Measurements from ENCODE around the gene MRPS18C. TPM values are rescaled to one million over a fixed set of nuclear protein-coding genes. Genes with fewer than 3 reads are reported as not detected.
"Not testable (repeated sequence)": the region's sequence is repeated elsewhere in the genome, so short reads cannot be mapped to it uniquely, and the experiment has no call there.

The MRPS18C gene
- total RNA-seq, 1 donor from 2014 or later: 25.6 TPM

DNA sequence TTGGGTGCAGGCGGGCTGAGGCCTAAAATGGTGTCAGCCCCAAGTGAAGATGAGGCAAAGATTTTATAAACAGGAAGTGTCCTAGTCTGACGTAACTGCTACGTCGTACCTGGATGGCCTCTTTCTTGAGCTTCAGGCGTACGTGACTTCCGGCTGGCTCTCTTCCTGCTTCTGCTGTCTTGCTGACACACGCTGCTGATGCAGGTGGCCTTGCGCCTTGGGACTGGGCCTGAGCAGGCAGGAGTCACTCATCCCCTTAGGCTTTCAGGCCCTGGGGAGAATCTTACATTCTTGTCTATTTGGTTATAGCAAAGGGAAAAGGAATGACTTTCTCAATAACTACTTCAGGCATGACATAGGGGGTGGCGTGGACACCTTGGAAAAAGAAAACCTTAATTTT is 49.1 kb downstream of the MRPS18C start:
- no peak overlapping the region for H3K4me3 ChIP-seq
- no peaks in the 10 kb centered on the region for H3K9me3 ChIP-seq (ENCODE audit: low read depth)
- no peaks in the 10 kb centered on the region for H3K36me3 ChIP-seq
- Mint-ChIP-seq H3K4me3 (no peak overlapping the region), H3K27me3 (ENCODE audit: insufficient read depth, low read depth) (no peaks in the 10 kb centered on the region), H3K36me3 (no peaks in the 10 kb centered on the region), H3K4me1 (no peaks in the 10 kb centered on the region), H3K9me3 (no peaks in the 10 kb centered on the region), H3K27ac (no peak overlapping the region)
- H4K20me1 ChIP-seq (ENCODE audit: low read depth): no peaks in the 10 kb centered on the region
- TF ChIP-seq EZH2phosphoT487 (IDR thresholded peaks at IDR 0.05): no peak
- TF ChIP-seq, protein P1, sequence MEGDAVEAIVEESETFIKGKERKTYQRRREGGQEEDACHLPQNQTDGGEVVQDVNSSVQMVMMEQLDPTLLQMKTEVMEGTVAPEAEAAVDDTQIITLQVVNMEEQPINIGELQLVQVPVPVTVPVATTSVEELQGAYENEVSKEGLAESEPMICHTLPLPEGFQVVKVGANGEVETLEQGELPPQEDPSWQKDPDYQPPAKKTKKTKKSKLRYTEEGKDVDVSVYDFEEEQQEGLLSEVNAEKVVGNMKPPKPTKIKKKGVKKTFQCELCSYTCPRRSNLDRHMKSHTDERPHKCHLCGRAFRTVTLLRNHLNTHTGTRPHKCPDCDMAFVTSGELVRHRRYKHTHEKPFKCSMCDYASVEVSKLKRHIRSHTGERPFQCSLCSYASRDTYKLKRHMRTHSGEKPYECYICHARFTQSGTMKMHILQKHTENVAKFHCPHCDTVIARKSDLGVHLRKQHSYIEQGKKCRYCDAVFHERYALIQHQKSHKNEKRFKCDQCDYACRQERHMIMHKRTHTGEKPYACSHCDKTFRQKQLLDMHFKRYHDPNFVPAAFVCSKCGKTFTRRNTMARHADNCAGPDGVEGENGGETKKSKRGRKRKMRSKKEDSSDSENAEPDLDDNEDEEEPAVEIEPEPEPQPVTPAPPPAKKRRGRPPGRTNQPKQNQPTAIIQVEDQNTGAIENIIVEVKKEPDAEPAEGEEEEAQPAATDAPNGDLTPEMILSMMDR (IDR thresholded peaks at IDR 0.05): no peak
- TF ChIP-seq EZH2 (IDR thresholded peaks at IDR 0.05): no peak
- H3K79me2 ChIP-seq (ENCODE audit: low read depth): no peaks in the 10 kb centered on the region
- DNase-seq (ENCODE audit: low spot score): no peak
- no peak overlapping the region for H3K4me2 ChIP-seq
- no peaks in the 10 kb centered on the region for H3F3A ChIP-seq (ENCODE audit: low read depth)
- H2AFZ ChIP-seq (replicated peaks): no peak overlapping the region
- no peaks in the 10 kb centered on the region for H3K27me3 ChIP-seq
- H3K9ac ChIP-seq: no peak overlapping the region
- H3K27ac ChIP-seq: no peak overlapping the region
- H3K4me1 ChIP-seq: no peaks in the 10 kb centered on the region

DNA sequence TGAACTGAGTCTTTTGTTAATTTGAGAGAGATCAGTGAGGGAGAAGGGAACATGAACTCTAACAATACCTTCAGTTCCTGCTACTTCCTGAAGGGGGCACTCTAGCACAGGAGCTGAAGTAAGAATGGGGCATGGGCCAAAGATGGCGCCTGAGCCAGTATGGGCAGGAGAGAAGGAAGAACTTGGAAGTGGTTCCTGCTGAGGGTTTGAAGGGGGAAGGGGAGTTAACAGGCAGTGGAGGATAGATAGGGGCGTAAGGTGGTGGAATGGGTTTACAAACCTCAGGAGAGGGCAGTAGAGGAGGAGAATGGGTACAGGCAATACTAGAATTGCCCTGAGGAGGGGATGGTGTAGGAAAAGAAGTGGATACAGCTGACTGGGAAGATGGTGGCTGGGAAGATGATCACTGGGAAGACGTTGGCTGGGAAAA is 53.3 kb downstream of the MRPS18C start:
- DNase-seq (ENCODE audit: low spot score): peak; percentile 36
- not testable (repeated sequence) for H3K4me2 ChIP-seq; H3K9ac ChIP-seq; H3K9me3 ChIP-seq (ENCODE audit: low read depth); H3K36me3 Mint-ChIP-seq; H3K27me3 ChIP-seq; H3K27me3 Mint-ChIP-seq (ENCODE audit: insufficient read depth, low read depth); H3K4me1 ChIP-seq; H3F3A ChIP-seq (ENCODE audit: low read depth); H3K36me3 ChIP-seq; H3K9me3 Mint-ChIP-seq; H3K27ac Mint-ChIP-seq; H3K79me2 ChIP-seq (ENCODE audit: low read depth); H3K27ac ChIP-seq; H3K4me3 ChIP-seq; H3K4me1 Mint-ChIP-seq; H3K4me3 Mint-ChIP-seq; H4K20me1 ChIP-seq (ENCODE audit: low read depth)
- H2AFZ ChIP-seq (replicated peaks): peak overlapping the region; percentile 76
- TF ChIP-seq, protein P1 (IDR thresholded peaks at IDR 0.05): peak; percentile 70

DNA sequence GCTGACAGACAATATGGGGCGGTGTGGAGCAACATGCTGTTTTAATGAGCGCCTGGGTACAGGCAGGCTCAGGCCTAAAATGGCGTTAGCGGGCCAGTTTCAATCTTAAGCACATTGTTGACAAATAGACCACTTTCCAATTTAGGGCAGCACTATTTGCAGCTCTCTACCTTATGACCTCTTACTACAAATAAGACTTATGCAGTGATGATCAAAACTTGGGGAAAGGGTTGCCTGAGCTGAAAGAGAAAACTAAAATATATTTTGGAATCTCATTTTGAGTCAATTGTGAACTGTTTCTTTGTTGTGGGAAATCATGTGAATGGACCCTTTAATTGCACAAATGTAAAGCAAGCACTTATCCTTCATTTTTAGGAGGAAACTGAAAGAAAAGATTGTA is 54.6 kb downstream of the MRPS18C start:
- Mint-ChIP-seq H3K27me3 (ENCODE audit: insufficient read depth, low read depth) (no peaks in the 10 kb centered on the region), H3K4me3 (no peak overlapping the region), H3K9me3 (no peaks in the 10 kb centered on the region), H3K4me1 (no peaks in the 10 kb centered on the region), H3K36me3 (no peaks in the 10 kb centered on the region), H3K27ac (no peak overlapping the region)
- H3F3A ChIP-seq (ENCODE audit: low read depth): no peaks in the 10 kb centered on the region
- H3K4me1 ChIP-seq: no peaks in the 10 kb centered on the region
- TF ChIP-seq, protein P1 (IDR thresholded peaks at IDR 0.05): no peak
- TF ChIP-seq EZH2phosphoT487 (IDR thresholded peaks at IDR 0.05) (no peak), EZH2 (IDR thresholded peaks at IDR 0.05) (no peak)
- no peaks in the 10 kb centered on the region for H3K27me3 ChIP-seq
- no peak overlapping the region for H3K4me3 ChIP-seq
- no peak for DNase-seq (ENCODE audit: low spot score)
- H3K9ac ChIP-seq: no peak overlapping the region
- no peaks in the 10 kb centered on the region for H3K36me3 ChIP-seq
- no peak overlapping the region for H3K27ac ChIP-seq
- no peak overlapping the region for H3K4me2 ChIP-seq
- H3K9me3 ChIP-seq (ENCODE audit: low read depth): no peaks in the 10 kb centered on the region
- H4K20me1 ChIP-seq (ENCODE audit: low read depth): no peaks in the 10 kb centered on the region
- H3K79me2 ChIP-seq (ENCODE audit: low read depth): no peaks in the 10 kb centered on the region
- H2AFZ ChIP-seq (replicated peaks): peak overlapping the region; percentile 22

Other genes with a start within 250 kb of the MRPS18C start
- 23.7 and 32.7 TPM in 2 replicates for gene COQ2, start 171.3 kb upstream of the MRPS18C start, total RNA-seq (ENCODE audit: low replicate concordance)
- 0.28 and 0.73 TPM in 2 replicates for gene HPSE, start 121.2 kb upstream of the MRPS18C start, total RNA-seq (ENCODE audit: low replicate concordance)
- gene HELQ, start 235 bp upstream of the MRPS18C start, total RNA-seq (ENCODE audit: low replicate concordance): 10.8 and 15.3 TPM in 2 replicates
- gene ABRAXAS1, start 29.0 kb downstream of the MRPS18C start, total RNA-seq (ENCODE audit: low replicate concordance): 35.8 and 64.2 TPM in 2 replicates
- 0.99 TPM in 1 of 2 replicates, not detected in the other for gene GPAT3, start 80.0 kb downstream of the MRPS18C start, total RNA-seq (ENCODE audit: low replicate concordance)